ENCODE measurements around the gene SIK2. TPM values are rescaled to one million over a fixed set of nuclear protein-coding genes. Genes with fewer than 3 reads are reported as not detected.

The SIK2 gene
- total RNA-seq, 1 donor from 2014 or later = 8.1 TPM

- no peak for TF ChIP-seq CTCF (conservative IDR thresholded peaks at IDR 0.05; ENCODE audit: low read depth, low read length)
Observed at GRCh38 chr11:111776398-111777093, 174.3 kb downstream of the SIK2 start.

DNA sequence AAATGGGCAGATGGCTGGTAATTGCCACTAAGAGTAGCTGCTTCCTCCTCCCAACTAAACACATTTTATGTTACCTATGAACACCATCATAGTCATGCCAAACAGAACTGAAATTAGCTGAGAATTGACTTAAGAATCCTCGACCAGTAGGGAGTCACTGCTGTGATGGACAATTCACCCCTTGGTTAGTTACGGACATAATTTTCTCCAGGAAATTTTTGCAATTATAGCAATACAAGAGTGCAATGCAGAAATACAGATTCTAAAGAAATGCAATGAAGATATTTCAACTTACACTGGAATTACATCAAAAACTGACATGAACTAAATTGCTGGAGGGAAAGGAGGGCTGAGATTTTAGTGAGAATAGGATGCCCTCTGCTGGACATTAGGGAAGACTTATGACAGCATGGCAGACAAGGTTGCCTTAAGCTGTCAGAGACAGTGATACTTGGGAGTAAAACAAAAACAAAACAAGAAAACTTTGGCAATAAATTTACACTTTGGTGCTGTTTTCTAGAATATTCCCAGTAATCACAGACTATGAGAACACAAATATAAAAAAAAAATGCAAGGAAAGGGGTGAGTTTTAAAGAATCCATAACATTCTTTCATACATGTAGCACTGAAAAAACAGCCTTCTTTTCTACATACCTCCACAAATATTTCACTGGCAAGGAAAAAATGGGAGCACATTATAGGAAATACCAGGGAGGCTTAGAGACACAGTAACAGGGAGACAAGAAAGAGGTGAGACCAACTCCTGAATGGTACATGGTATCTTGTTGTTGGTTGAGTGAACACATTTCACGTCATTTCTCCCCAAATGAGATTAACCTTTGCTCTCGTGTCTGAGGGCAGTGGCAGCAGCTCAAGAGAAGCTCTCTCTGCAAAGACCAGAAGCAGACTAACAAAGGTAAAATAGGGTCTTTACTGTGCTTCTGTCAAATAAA, 175.1 kb downstream of the SIK2 start:
- DNase-seq (ENCODE audit: low read depth) = peak; percentile 49
- H3K4me3 ChIP-seq (ENCODE audit: low read depth, low read length) = no peak overlapping the region
- peak; percentile 85 for TF ChIP-seq CTCF (conservative IDR thresholded peaks at IDR 0.05; ENCODE audit: low read depth, low read length)

More at GRCh38 chr11:111776398-111777093, 174.3 kb downstream of the SIK2 start:
- no peak for DNase-seq (ENCODE audit: low read depth)
- no peak overlapping the region for H3K4me3 ChIP-seq (ENCODE audit: low read depth, low read length)

GRCh38 chr11:111778047-111778558, 175.9 kb downstream of the SIK2 start:
- no peak for TF ChIP-seq CTCF (conservative IDR thresholded peaks at IDR 0.05; ENCODE audit: low read depth, low read length)
- no peak overlapping the region for H3K4me3 ChIP-seq (ENCODE audit: low read depth, low read length)
- DNase-seq (ENCODE audit: low read depth) = no peak

DNA sequence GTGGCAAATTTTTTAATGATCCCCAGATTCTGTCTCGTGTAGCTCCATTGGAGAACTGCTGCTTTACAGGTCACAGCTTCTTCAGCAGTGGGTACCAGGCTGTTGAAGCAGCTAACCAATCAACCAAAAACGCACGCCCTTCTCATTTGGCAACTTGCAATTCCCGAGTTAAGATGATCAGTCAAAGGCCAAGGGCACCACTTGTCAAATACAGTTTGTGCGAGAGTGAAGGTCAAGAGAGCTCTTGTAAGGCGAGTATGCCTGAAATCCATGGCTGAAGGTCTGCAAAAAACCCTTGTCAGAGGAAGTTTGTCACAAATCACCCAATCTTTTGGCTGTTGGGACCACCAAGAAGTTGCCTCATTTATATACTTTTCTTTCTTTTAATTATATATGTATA, 176.9 kb downstream of the SIK2 start:
- no peak for DNase-seq (ENCODE audit: low read depth)
- H3K4me3 ChIP-seq (ENCODE audit: low read depth, low read length) = no peak overlapping the region
- no peak for TF ChIP-seq CTCF (conservative IDR thresholded peaks at IDR 0.05; ENCODE audit: low read depth, low read length)

Other genes with a start within 250 kb of the SIK2 start
- not detected in 2 replicates for gene POU2AF1, start 223.2 kb upstream of the SIK2 start, total RNA-seq
- gene BTG4, start 90.1 kb upstream of the SIK2 start, total RNA-seq = 0.22 TPM in 1 of 2 replicates, not detected in the other
- gene HOATZ, start 87.7 kb upstream of the SIK2 start, total RNA-seq = not detected in 2 replicates
- gene LAYN, start 61.7 kb upstream of the SIK2 start, total RNA-seq = 20.8 and 34.7 TPM in 2 replicates
- 41.1 and 46.1 TPM in 2 replicates for gene PPP2R1B, start 163.9 kb downstream of the SIK2 start, total RNA-seq